ENCODE results near the gene BANF2.

GRCh38 chr20:17776551-17776950 is 76.8 kb downstream of the BANF2 start:
- TF ChIP-seq RAD21 (IDR thresholded peaks at IDR 0.05; ENCODE audit: low read depth): no peak
- no peak for TF ChIP-seq ELF1 (IDR thresholded peaks at IDR 0.05; ENCODE audit: borderline replicate concordance, low read depth)
- no peak for TF ChIP-seq POLR2A (IDR thresholded peaks at IDR 0.05; ENCODE audit: borderline replicate concordance, extremely low read depth, insufficient read depth, insufficient read length)
- no peak for TF ChIP-seq EZH2 (IDR thresholded peaks at IDR 0.05)
- no peak for TF ChIP-seq CTCF (IDR thresholded peaks at IDR 0.05 in 2 of 3, conservative IDR thresholded peaks at IDR 0.05 in 1 of 3; ENCODE audit: borderline replicate concordance in 1 of 3, insufficient read depth in 1 of 3, low read depth in 2 of 3, low read length in 2 of 3)
- no peak for TF ChIP-seq SP1 (IDR thresholded peaks at IDR 0.05; ENCODE audit: low read depth)
- TF ChIP-seq REST (IDR thresholded peaks at IDR 0.05; ENCODE audit: low read depth): no peak
- TF ChIP-seq YY1 (IDR thresholded peaks at IDR 0.05; ENCODE audit: extremely low read depth, insufficient replicate concordance, low read depth, low read length): no peak

Measured in HCT116 (cell line).